DMS114 treated with DMSO at 0.1 percent for 48 hours (cell line): ENCODE measurements around the gene RYR3.

Source experiments
- DNase-seq: peaks from one replicate; lab custom pipeline; 2025; ENCODE audit not compliant: unreplicated experiment; lab: John Stamatoyannopoulos, UW

The RYR3 gene

GRCh38 chr15:33636958-33637357 lies 326.2 kb downstream of the RYR3 start:
- no peak for DNase-seq

DNA sequence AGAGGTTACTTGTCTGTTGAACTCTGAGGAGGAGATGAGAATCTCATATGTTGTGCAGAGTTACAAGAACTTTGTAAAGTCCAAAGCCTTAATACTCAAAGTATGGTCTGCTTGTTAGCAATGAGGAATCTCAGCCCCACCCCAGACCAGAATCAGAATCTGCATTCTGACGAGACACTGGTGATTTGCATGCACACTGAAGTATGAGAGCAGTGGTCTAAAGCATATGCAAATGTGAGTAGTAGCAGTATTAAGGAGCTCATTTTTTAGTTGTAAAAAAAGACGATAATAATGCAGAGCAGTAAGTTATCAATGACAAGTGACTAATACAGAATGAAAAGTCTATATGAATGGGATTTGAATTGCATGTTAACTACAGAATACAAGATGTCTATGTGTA lies 327.7 kb downstream of the RYR3 start:
- DNase-seq, result no peak

DNA sequence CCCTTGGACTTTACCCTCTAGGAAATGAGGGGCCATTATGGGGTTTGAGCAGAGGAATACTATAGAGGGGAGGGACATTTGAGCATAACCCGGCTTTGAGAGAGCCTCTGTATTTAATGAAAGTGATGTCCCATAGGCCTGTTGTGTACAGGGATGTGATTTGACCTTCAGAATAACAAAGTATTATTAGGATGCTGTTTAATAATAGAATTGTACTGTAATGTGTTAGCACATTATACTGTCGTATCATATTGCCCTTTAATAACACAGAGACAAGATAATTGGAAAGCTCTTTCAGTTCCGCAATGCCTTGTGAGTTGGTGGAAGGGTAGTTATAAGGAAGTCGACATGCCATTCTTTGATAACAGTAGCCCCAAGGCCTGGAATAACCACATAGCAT lies 328.3 kb downstream of the RYR3 start:
- DNase-seq, result no peak

GRCh38 chr15:33639456-33639855 lies 328.7 kb downstream of the RYR3 start:
- no peak for DNase-seq

GRCh38 chr15:33639978-33640377 lies 329.2 kb downstream of the RYR3 start:
- no peak for DNase-seq

- no peak for DNase-seq
Observed at GRCh38 chr15:33641069-33641468, 330.3 kb downstream of the RYR3 start.

DNA sequence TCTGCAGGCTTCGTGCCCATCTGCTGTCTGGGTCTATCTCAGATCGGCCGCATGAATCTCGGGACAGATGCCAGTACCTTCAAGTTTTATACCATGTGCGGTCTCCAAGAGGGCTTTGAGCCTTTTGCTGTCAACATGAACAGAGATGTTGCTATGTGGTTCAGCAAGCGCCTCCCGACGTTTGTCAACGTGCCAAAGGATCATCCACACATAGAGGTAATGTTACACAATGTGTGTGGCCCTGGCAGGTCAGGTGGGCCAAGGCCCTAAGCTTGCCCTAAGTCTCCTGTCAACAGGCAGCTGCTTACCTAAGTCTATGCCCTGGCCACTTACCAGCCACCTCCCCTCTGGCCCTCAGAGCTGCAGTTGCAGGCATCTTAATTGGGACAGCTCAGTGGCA lies 333.5 kb downstream of the RYR3 start:
- no peak for DNase-seq

DNA sequence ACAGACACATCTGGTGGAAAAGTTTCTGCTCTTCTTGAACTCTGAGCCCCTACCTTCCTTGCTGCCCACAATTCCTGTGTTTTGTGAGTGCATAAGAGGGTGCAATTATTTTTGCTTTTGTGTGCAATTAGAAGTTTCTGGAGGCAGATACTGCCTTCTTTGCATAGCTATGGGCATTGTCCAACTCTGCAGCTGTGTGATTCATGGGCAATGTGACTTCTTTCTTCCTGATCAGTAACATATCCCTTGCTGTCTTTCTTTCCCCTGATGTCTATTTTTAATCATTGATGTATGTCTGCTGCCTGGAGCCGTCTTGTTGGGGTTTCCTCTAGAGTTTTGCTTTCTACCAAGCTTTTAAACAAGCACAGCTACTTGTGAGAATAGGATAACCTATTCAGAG lies 336.0 kb downstream of the RYR3 start:
- DNase-seq, result no peak

GRCh38 chr15:33649217-33649933 lies 338.6 kb downstream of the RYR3 start:
- no peak for DNase-seq

DNA sequence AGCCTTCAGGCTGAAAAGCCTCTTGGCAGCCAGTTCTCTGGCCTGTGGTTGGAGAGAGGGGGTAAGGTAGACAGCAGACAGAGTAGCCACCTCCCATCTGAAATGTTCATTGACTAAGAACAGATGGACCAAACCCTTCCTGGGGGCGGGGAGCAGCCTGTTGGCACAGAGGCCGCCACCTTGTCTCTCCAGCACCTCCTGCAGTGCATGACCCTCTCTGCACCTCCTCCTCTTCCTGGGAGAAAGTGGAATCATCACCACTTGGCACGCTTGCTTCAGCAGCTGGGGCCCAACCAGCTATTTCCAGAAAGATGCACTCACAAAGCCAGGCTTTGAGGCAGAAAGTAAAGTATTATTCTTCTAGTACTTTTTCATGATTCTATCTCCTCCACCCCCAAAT lies 344.1 kb downstream of the RYR3 start:
- DNase-seq, result no peak

DNA sequence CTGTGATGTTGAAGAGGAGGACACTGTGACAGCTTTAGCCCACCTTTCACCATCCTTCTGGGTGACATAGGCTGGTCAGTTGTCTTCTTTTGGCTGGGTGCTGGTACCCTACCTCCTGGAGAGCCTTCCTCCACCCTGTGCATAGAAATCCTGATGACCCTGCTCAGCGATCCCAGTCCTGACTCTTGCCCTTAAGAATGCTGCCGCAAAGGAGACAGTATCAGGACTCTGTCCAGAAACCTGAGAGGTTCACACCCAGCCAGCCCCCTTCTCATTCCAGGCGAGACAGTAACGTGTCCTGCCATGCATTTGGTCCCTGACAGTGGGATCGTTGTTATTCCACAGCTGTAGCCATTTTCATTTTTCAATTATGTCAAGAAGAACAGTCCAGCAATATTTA lies 344.7 kb downstream of the RYR3 start:
- DNase-seq, result no peak

DNA sequence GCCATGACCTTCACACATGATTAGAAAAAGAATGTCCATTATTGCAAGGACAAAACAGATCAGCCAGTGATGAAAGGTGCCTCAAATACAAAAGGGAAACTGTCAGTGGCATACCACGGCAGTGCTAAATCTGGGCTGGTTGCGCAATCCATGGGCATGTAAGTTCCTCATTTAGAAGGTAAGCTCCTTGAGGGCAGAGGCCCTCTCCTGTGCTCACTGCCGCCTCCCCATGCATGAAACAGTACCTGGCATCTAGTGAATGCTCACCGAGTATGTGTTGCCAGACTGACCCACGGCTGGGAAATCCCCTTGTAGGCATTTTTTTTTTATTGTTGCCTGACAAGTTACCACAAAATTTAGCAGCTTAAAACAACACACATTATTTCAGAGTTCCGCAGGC lies 345.4 kb downstream of the RYR3 start:
- DNase-seq, result no peak

DNA sequence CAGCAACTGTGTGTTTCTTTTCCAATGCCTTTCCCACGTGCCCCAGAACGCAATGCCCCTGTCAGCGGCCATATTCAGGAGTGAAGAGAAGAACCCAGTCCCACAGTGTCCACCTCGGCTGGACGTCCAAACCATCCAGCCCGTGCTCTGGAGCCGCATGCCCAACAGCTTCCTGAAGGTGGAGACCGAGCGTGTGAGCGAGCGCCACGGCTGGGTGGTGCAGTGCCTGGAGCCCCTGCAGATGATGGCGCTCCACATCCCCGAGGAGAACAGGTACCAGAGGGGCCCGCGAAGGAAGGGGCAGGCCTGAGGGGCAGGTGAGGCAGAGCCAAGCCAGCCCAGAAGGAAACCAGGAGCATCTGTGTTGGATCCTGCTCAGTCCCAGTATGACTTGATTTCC lies 349.4 kb downstream of the RYR3 start:
- no peak for DNase-seq

DNA sequence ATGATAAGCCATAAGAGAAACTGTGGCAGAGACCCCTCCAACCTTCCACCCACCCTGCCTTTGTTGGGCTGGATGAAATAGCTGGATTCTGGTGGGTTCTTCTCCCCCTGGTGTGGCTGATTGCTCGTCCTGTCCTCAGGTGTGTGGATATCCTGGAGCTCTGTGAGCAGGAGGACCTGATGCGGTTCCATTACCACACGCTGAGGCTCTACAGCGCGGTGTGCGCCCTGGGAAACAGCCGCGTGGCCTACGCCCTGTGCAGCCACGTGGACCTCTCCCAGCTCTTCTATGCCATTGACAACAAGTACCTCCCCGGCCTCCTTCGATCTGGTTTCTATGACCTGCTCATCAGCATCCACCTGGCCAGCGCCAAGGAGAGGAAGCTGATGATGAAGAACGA lies 351.2 kb downstream of the RYR3 start:
- no peak for DNase-seq

DNA sequence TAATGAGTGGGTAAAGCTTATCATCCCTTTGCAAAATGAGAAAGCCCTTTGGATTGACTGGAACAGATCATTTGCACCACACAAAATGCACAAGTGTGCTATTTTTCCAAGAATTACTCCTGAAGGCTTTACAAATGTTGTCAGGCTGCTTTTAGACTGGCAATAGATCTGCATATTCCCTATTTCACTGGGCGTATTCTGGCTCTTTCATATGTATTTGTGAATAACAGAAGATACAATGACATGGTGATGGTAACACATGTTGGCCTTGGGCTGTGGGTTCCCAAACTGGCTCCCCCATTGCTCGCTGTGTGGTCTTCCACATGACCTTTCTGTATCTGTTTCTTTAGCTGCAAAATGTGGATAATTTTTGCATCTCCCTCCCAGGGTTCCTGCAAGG lies 354.2 kb downstream of the RYR3 start:
- no peak for DNase-seq

- DNase-seq, result no peak
Observed at GRCh38 chr15:33670567-33670966, 359.8 kb downstream of the RYR3 start.

DNA sequence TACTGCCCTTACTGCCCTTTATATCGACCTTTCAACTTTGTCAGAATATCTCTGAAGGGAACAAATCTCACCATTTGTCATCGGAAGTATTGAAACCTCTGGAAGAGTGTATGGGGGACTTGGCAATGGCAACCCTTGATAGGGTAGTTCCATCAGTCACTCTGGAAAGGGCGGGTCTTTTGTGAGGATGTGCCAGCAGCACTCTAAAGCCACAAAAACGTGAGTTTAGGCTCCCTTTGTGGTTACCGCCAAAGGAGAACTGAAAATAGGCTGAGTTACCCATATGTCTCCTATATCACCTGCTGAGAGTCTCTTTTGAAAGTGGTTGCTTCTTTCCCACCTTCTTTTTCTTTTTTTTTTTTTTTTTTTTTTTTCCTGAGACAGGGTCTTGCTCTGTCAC lies 360.7 kb downstream of the RYR3 start:
- no peak for DNase-seq

GRCh38 chr15:33675246-33675645 lies 364.5 kb downstream of the RYR3 start:
- peak; percentile 3 for DNase-seq

- no peak for DNase-seq
Observed at GRCh38 chr15:33677238-33677830, 366.6 kb downstream of the RYR3 start.

DNA sequence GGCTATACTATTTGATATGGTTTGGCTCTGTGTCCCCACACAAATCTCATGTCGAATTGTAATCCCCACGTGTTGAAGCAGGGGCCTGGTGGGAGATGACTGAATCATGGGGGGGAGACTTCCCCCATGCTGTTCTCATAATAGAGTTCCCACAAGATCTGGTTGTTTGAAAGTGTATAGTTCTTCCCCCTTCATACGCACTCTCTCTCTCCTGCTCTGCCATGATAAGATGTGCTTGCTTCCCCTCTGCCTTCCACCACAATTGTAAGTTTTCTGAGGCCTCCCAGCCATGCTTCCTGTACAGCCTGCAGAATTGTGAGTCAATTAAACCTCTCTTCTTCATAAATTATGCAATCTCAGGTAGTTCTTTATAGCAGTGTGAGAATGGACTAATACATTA lies 367.4 kb downstream of the RYR3 start:
- DNase-seq, result no peak

- no peak for DNase-seq
Observed at GRCh38 chr15:33678602-33679001, 367.8 kb downstream of the RYR3 start.

GRCh38 chr15:33679061-33679460 lies 368.3 kb downstream of the RYR3 start:
- no peak for DNase-seq

DNA sequence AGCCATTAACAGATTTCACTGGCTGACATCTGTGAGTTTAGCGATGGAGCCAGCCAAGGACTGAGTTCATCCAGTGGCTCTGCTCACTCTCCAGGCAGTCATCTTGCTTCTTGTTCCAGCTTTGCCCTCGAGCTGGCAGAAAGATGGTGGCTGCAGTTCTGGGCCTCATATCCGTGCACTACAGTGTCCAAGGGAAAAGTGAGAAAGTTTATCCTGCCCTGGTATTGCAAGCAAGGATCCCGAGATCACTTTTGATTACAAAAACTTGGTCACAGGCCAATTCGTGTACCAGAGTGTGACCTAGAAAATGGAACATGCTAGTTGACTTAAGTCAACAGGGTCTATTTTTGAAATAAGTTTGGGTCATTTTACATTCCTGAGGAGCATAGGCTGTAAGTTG lies 369.6 kb downstream of the RYR3 start:
- DNase-seq, result no peak
